Measurements from ENCODE around the gene TREML4.
A peak's percentile ranks its signal among the peaks of the same experiment; 100 is the strongest.

Gene TREML4

GRCh38 chr6:41228096-41228495 lies at the start of gene TREML4:
TREML4 (plus strand) TSS chr6:41228349; CDS start chr6:41228428, 79 bp downstream.
- no peak for DNase-seq

- no peak for DNase-seq
These were observed 49.0 kb upstream of the TREML4 start for GRCh38 chr6:41179163-41179562.

DNA sequence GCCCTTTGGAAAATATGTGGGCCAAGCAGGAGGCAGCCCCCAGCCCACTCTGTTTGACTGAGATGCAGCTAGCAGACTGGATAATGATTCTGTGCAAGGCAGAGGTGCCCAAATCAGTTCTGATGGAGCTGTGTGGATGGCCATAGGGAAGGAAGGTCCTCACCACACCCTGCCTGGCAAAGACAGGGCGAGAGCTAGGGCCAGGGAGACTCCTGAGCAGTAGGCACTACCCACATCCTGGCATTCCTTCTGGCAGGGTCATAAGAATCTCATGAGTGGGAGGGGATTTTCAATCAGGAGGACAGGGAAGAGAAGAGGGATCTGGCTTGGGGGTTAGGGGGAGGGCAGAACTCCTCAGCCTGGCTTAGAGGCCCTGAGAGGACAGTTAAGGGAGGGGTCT lies 46.6 kb upstream of the TREML4 start:
- no peak for DNase-seq

- DNase-seq = peak; percentile 92
These were observed 45.8 kb upstream of the TREML4 start for GRCh38 chr6:41182069-41183034.

DNA sequence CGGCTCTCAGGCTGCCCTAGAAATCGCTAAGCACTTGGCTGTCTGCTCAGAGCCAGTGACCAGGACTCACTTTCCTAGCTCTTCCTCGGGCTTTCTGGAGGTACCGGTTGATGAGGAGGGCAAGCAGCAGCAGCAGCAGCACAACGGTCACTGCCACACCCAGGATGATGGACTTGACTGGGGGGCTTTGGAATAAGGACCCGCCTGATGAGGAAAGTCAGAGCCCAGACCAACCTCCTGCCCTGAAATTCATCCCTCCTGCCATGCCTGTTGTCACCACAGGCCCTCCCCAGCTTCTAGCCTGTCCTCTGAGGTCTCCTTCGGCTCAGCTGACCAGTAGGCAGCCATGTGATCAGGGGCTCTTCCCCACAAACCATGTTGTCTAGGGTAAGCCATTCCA lies 43.4 kb upstream of the TREML4 start:
- no peak for DNase-seq

- no peak for DNase-seq
These were observed 42.1 kb upstream of the TREML4 start for GRCh38 chr6:41186031-41186562.

DNA sequence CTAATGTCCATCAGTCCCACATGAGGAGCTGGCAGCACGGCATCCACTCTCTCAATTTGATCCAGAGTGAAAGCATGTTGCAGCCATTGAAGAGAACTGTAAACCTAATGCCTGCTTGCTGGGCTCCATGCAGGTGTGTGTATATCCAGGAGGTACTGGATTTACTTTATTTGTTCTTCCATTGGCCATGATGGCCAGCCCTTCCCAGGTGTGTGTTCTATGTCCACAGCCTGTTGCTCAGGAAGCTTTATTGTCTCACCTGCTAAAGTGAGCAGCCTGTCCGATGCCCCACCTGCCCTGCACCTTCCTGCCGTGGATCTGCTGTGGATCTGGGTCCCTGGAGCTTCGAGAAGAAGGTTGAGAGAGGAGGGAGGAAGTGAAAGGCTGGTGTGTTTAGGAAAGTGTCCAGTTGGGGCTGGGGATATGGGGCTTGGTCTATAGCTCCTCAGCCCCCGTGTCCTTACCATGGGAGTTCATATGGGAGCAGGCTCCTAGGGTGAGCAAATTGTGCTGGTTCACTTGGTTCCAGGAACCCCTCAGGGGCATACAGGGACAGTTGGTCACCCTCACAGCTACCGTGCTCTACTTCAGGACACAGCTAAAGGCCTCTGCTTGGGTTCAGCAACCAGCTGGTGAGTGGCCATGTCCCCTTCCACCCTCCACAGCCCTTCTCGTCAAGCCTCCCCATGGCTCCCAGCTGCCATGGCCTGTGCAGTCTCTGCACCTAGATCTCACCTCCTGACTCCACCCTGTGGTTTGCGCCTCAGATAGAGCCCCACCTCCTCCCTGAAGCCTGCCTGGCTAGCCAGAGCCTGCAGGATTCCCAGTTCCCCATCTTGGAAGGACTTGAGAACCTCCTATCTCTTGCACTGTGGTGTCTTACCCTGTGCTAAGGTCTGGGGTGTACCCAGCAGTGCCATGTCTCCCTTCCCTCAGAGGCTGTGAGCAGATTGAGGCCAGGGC lies 39.9 kb upstream of the TREML4 start:
- peak; percentile 89 for DNase-seq

GRCh38 chr6:41189046-41189445 lies 39.1 kb upstream of the TREML4 start:
- DNase-seq = peak; percentile 42

- DNase-seq = no peak
These were observed 38.2 kb upstream of the TREML4 start for GRCh38 chr6:41189967-41190366.

- no peak for DNase-seq
These were observed 37.4 kb upstream of the TREML4 start for GRCh38 chr6:41190791-41191190.

DNA sequence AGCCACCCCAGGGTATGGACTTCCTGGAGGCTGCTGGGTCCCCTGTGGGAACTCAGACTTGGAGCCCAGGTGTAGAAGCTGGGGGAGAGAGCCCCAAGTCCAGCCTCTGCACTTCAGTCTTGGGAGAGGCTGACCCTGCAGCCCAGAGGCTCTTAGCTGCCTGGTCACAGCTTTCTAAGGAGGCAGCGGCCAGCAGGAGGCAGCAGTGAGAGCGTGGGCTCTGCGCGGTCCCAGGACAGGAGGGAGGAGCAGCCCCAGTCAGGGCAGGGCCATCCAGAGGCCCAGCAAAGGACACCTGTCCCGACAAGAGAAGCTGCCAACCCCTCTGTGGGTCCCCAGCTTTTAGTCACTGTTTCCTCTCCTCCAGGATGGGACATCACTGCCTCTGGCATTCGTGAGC lies 36.6 kb upstream of the TREML4 start:
- peak; percentile 40 for DNase-seq

GRCh38 chr6:41193171-41193734 lies 34.9 kb upstream of the TREML4 start:
- no peak for DNase-seq

DNA sequence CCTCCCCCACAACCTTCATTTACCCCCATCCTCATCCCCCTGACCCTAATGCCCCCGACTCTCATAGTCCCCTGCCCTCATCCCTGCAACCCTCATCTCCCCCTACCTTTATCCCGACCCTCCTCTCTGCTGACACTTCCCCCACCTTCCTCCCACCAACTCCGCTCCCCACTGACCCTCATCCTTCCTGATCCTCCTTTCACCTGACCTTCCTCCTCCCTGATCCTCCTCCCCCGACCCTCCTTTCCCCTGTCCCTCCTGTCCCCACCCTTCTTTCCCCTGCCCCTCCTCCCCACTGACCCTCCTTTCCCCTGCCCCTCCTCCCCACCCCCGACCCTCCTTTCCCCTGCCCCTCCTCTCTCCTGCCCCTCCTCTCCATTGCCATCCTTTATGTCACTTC lies 34.3 kb upstream of the TREML4 start:
- no peak for DNase-seq

DNA sequence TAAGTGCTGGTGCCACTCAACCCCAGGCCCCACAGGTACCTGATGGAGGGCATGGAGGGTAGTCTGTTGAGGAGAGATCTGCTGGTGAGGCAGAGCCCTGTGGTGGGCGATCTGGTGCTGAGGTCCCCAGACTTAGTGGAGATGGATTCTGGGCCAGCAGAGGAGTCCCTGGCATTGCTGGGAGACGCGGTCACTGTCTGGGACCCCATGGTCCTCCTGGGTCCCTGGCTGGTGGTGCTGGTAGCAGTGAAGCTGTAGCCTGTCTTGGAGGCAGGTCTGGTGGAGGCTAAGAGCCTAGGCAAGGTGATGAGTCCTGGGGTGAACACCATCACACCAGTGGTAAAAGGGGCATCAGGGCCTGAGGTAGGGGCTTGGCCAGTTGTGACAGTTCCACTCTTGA lies 33.8 kb upstream of the TREML4 start:
- no peak for DNase-seq

GRCh38 chr6:41197234-41197633 lies 30.9 kb upstream of the TREML4 start:
- DNase-seq = no peak

DNA sequence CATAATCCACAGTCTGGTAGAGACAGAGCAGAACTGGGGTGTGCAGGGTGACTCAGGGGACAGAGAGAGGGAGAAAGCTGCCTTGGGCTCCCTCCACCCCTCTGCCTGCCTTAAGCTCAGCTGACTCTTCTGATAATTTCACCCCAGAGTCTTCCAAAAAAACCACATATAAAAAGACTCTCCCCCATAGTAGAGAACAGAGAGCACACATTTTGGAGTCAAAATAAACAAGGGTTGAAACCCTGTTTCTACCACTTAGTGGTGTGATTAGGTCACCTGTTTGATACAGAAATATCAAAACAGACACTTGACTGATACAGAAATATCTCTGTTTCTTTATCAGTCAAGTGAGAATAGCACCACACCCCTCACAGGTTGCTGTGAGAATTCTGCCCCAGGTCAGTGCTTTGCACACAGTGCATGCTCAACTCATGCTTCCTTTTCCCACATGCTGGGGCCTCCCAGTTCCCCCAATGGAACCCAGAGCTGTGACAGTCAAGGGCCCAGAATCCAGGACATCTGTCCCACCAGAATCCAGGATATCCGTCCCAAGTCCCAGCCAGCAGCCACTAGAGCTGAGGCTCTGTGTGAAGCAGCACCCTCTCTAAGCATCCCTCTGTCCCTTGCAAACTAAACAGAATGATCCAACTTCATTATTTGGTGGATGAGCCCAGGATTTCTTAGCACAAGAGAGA lies 28.4 kb upstream of the TREML4 start:
- DNase-seq = no peak

DNA sequence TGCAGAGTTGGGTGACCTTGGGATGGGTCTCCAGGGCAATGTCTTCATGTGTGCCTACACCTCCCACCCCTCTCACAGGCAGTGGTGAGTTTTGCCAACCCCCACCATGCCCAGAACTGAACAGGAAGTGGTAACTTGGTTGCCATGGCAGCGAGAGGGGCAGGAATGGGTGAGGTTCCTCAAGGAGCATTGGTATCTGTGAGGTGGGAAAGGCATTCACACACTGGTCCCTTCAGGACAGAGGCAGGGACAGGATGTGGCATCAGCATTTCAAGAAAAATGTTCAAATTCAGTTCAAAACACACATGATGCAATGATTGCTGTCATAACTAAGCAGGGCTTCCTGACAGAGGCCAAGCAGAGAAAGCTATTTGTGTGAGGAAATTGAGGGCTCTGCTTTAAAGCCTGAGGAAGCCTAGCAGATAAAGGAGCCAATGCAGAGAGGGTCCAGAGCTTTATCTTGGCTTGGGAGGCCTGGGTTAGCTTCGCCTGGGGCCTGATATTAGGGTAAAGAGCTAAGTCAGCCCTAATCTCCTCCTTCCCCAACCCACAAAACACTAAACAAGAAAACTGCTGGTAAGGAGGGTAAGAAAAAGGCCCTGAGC lies 27.8 kb upstream of the TREML4 start:
- no peak for DNase-seq

- no peak for DNase-seq
These were observed 27.0 kb upstream of the TREML4 start, which contains the start of gene TREML2 for GRCh38 chr6:41200901-41201763. TREML2 (minus strand) TSS chr6:41201149; CDS start chr6:41201008, 141 bp downstream.

- no peak for DNase-seq
These were observed 26.4 kb upstream of the TREML4 start for GRCh38 chr6:41201764-41202173.

DNA sequence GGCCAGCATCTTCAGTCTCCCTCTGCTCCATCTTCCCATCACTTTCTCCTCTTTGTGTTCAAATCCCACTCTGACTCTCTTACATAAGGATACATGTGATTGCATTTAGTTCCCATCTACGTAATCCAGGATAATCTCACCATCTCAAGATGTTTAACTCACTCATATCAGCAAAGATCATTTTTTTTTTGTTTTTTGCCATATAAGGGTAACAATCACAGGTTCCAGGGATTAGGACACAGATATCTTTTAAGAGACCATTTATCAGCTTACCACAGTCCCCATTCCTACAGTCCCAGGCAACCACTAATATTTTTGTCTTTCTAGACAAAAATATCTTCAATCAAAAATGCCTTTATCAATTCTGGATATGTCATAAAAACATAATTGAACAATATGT lies 24.0 kb upstream of the TREML4 start:
- DNase-seq = no peak
